ENCODE data around the gene FAHD1.

Gene FAHD1

GRCh38 chr16:1826691-1827573 lies at the start of gene FAHD1, which contains the start of gene HAGH:
Gene FAHD1 (plus strand): TSS chr16:1827206. CDS start chr16:1827239, 33 bp downstream.
Gene HAGH (minus strand): TSS chr16:1826825. CDS start chr16:1826787, 38 bp downstream.
- Histone ChIP-seq H3K9me3 (ENCODE audit: insufficient read depth, low read depth, low read length) (no peaks in the 10 kb centered on the region), H3K4me1 (ENCODE audit: insufficient read depth, low read length) (peaks cover 5% of the 10 kb centered on the region), H3K27me3 (ENCODE audit: insufficient read depth, low read length) (peaks cover 8% of the 10 kb centered on the region; the same call in 1 of the 2 replicates), H3K36me3 (ENCODE audit: insufficient read depth, low read depth, low read length) (peaks cover 14% of the 10 kb centered on the region; the same call in 1 of the 2 replicates), H3K27ac (ENCODE audit: low read length) (no peak within 1 kb of the TSS), H3K9ac (ENCODE audit: low read depth, low read length) (peak within 1 kb of the TSS; percentile 91), H3K4me3 (ENCODE audit: low read length) (peak within 1 kb of the TSS; percentile 87)

- Histone ChIP-seq H3K9me3 (ENCODE audit: insufficient read depth, low read depth, low read length) (no peaks in the 10 kb centered on the region), H3K9ac (ENCODE audit: low read depth, low read length) (no peak overlapping the region), H3K27ac (ENCODE audit: low read length) (no peak overlapping the region), H3K4me1 (ENCODE audit: insufficient read depth, low read length) (no peaks in the 10 kb centered on the region; the same call in 1 of the 2 replicates), H3K36me3 (ENCODE audit: insufficient read depth, low read depth, low read length) (peaks cover 29% of the 10 kb centered on the region; the same call in 1 of the 2 replicates), H3K4me3 (ENCODE audit: low read length) (no peak overlapping the region), H3K27me3 (ENCODE audit: insufficient read depth, low read length) (no peaks in the 10 kb centered on the region)
Observed at GRCh38 chr16:1777375-1778199, 49.4 kb upstream of the FAHD1 start.

- H3K4me3 ChIP-seq (ENCODE audit: low read length), result no peak overlapping the region
- H3K4me1 ChIP-seq (ENCODE audit: insufficient read depth, low read length), result no peaks in the 10 kb centered on the region; the same call in 1 of the 2 replicates
- H3K9me3 ChIP-seq (ENCODE audit: insufficient read depth, low read depth, low read length), result no peaks in the 10 kb centered on the region
- no peak overlapping the region for H3K27ac ChIP-seq (ENCODE audit: low read length)
- H3K9ac ChIP-seq (ENCODE audit: low read depth, low read length), result no peak overlapping the region
- H3K27me3 ChIP-seq (ENCODE audit: insufficient read depth, low read length), result no peaks in the 10 kb centered on the region
- peaks cover 29% of the 10 kb centered on the region; the same call in 1 of the 2 replicates for H3K36me3 ChIP-seq (ENCODE audit: insufficient read depth, low read depth, low read length)
Observed at GRCh38 chr16:1778200-1779179, 48.5 kb upstream of the FAHD1 start.

- Histone ChIP-seq H3K4me1 (ENCODE audit: insufficient read depth, low read length) (peaks cover 4% of the 10 kb centered on the region), H3K27ac (ENCODE audit: low read length) (no peak overlapping the region), H3K9me3 (ENCODE audit: insufficient read depth, low read depth, low read length) (no peaks in the 10 kb centered on the region), H3K27me3 (ENCODE audit: insufficient read depth, low read length) (no peaks in the 10 kb centered on the region), H3K4me3 (ENCODE audit: low read length) (no peak overlapping the region), H3K36me3 (ENCODE audit: insufficient read depth, low read depth, low read length) (peaks cover 29% of the 10 kb centered on the region; the same call in 1 of the 2 replicates), H3K9ac (ENCODE audit: low read depth, low read length) (no peak overlapping the region)
Observed at GRCh38 chr16:1779234-1779701, 47.7 kb upstream of the FAHD1 start.

- Histone ChIP-seq H3K27me3 (ENCODE audit: insufficient read depth, low read length) (no peaks in the 10 kb centered on the region), H3K36me3 (ENCODE audit: insufficient read depth, low read depth, low read length) (peaks cover 25% of the 10 kb centered on the region; the same call in 1 of the 2 replicates), H3K4me3 (ENCODE audit: low read length) (no peak overlapping the region), H3K9me3 (ENCODE audit: insufficient read depth, low read depth, low read length) (no peaks in the 10 kb centered on the region), H3K9ac (ENCODE audit: low read depth, low read length) (no peak overlapping the region), H3K4me1 (ENCODE audit: insufficient read depth, low read length) (peaks cover 4% of the 10 kb centered on the region), H3K27ac (ENCODE audit: low read length) (no peak overlapping the region)
Observed at GRCh38 chr16:1779741-1780676, 47.0 kb upstream of the FAHD1 start.

- no peaks in the 10 kb centered on the region for H3K27me3 ChIP-seq (ENCODE audit: insufficient read depth, low read length)
- H3K9ac ChIP-seq (ENCODE audit: low read depth, low read length), result no peak overlapping the region
- H3K27ac ChIP-seq (ENCODE audit: low read length), result no peak overlapping the region
- H3K9me3 ChIP-seq (ENCODE audit: insufficient read depth, low read depth, low read length), result no peaks in the 10 kb centered on the region
- H3K36me3 ChIP-seq (ENCODE audit: insufficient read depth, low read depth, low read length), result peaks cover 18% of the 10 kb centered on the region; the same call in 1 of the 2 replicates
- H3K4me1 ChIP-seq (ENCODE audit: insufficient read depth, low read length), result peaks cover 4% of the 10 kb centered on the region
- no peak overlapping the region for H3K4me3 ChIP-seq (ENCODE audit: low read length)
Observed at GRCh38 chr16:1780677-1781072, 46.3 kb upstream of the FAHD1 start.

GRCh38 chr16:1781254-1781653 lies 45.8 kb upstream of the FAHD1 start:
- peak overlapping the region; percentile 96 for H3K4me3 ChIP-seq (ENCODE audit: low read length)
- H3K9ac ChIP-seq (ENCODE audit: low read depth, low read length), result peak overlapping the region; percentile 73
- peaks cover 18% of the 10 kb centered on the region; the same call in 1 of the 2 replicates for H3K36me3 ChIP-seq (ENCODE audit: insufficient read depth, low read depth, low read length)
- H3K4me1 ChIP-seq (ENCODE audit: insufficient read depth, low read length), result peaks cover 4% of the 10 kb centered on the region
- H3K27ac ChIP-seq (ENCODE audit: low read length), result no peak overlapping the region
- no peaks in the 10 kb centered on the region for H3K27me3 ChIP-seq (ENCODE audit: insufficient read depth, low read length)
- H3K9me3 ChIP-seq (ENCODE audit: insufficient read depth, low read depth, low read length), result no peaks in the 10 kb centered on the region

GRCh38 chr16:1781758-1782407 lies 45.1 kb upstream of the FAHD1 start:
- Histone ChIP-seq H3K9me3 (ENCODE audit: insufficient read depth, low read depth, low read length) (no peaks in the 10 kb centered on the region), H3K4me1 (ENCODE audit: insufficient read depth, low read length) (peaks cover 4% of the 10 kb centered on the region), H3K27me3 (ENCODE audit: insufficient read depth, low read length) (no peaks in the 10 kb centered on the region), H3K4me3 (ENCODE audit: low read length) (peak overlapping the region; percentile 96), H3K9ac (ENCODE audit: low read depth, low read length) (peak overlapping the region; percentile 73), H3K36me3 (ENCODE audit: insufficient read depth, low read depth, low read length) (peaks cover 14% of the 10 kb centered on the region; the same call in 1 of the 2 replicates), H3K27ac (ENCODE audit: low read length) (no peak overlapping the region)

GRCh38 chr16:1782408-1783264 lies 44.4 kb upstream of the FAHD1 start, which contains the start of the genes NUBP2 and SPSB3:
Gene NUBP2 (plus strand): TSS chr16:1782960. CDS start chr16:1783021, 61 bp downstream.
Gene SPSB3 (minus strand): TSS chr16:1782571. CDS start chr16:1781483, 1,088 bp downstream.
- Histone ChIP-seq H3K27ac (ENCODE audit: low read length) (no peak within 1 kb of the TSS), H3K36me3 (ENCODE audit: insufficient read depth, low read depth, low read length) (peaks cover 8% of the 10 kb centered on the region; the same call in 1 of the 2 replicates)

More at GRCh38 chr16:1782408-1783264, 44.4 kb upstream of the FAHD1 start, which contains the start of the genes NUBP2 and SPSB3:
- Histone ChIP-seq H3K9me3 (ENCODE audit: insufficient read depth, low read depth, low read length) (no peaks in the 10 kb centered on the region), H3K27me3 (ENCODE audit: insufficient read depth, low read length) (no peaks in the 10 kb centered on the region), H3K9ac (ENCODE audit: low read depth, low read length) (peak within 1 kb of the TSS; percentile 90), H3K4me1 (ENCODE audit: insufficient read depth, low read length) (peaks cover 4% of the 10 kb centered on the region), H3K4me3 (ENCODE audit: low read length) (peak within 1 kb of the TSS; percentile 96)
